HG03095 (cell line): ENCODE results near the gene CYP27A1.
"Not testable (repeated sequence)": the region's sequence is repeated elsewhere in the genome, so short reads cannot be mapped to it uniquely, and the experiment has no call there.

ENCODE experiments used
- ATAC-seq: cut with Tn5 transposase; IDR thresholded peaks from one replicate; pipeline ENCODE4 v1.9.1; 2021; ENCODE audit warnings: moderate library complexity; ENCODE audit not compliant: unreplicated experiment

The CYP27A1 gene

DNA sequence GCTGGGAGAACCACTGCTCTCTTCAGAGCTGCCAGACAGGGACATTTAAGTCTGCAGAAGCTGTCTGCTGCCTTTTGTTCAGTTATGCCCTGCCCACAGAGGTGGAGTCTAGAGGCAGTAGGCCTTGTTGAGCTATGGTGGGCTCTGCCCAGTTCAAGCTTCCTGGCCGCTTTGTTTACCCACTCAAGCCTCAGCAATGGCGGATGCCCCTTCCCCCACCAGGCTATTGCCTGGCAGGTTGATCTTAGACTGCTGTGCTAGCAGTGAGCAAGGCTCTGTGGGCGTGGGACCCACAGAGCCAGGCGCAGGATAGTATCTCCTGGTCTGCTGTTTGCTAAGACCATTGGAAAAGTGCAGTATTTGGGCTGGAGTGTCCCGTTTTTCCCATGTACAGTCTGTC is 9.2 kb upstream of the CYP27A1 start:
- ATAC-seq: not testable (repeated sequence)

DNA sequence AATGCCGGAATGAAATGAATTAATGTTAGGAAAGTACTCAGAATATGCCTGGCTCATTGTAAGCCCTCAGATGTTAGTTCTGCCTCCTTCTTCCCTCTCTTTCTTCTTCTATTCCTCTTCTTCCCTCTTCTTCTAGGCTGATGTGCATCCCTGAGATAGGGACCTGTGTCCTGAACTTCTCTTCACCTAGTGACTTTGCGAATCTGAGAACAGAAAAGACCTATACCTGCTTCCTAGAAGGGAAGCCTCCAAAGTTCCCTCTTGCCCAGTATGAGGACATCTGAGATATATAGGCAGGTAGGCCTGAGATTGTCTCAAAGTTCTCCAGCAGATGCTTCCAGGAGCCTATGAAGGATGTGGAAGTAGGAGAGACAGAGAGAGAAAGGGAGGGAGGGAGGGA is 8.1 kb upstream of the CYP27A1 start:
- no peak for ATAC-seq

DNA sequence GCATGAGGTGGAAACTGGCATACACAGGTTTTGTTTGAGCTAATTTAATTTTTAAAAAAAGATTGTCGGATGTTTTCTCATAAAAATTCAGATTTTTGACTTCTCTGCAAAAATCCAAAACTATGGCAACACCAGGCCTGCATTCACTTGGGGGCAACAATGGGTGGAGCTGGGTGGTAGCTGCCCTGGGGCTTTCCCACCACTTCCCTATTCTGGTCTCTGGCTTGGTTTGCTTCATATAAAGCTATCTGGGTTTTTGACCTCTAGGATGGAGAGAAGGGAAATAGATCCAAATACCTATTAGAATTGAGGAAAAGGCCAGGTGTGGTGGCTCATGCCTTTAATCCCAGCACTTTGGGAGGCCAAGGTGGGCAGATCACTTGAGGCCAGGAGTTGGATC is 5.5 kb upstream of the CYP27A1 start:
- no peak for ATAC-seq

DNA sequence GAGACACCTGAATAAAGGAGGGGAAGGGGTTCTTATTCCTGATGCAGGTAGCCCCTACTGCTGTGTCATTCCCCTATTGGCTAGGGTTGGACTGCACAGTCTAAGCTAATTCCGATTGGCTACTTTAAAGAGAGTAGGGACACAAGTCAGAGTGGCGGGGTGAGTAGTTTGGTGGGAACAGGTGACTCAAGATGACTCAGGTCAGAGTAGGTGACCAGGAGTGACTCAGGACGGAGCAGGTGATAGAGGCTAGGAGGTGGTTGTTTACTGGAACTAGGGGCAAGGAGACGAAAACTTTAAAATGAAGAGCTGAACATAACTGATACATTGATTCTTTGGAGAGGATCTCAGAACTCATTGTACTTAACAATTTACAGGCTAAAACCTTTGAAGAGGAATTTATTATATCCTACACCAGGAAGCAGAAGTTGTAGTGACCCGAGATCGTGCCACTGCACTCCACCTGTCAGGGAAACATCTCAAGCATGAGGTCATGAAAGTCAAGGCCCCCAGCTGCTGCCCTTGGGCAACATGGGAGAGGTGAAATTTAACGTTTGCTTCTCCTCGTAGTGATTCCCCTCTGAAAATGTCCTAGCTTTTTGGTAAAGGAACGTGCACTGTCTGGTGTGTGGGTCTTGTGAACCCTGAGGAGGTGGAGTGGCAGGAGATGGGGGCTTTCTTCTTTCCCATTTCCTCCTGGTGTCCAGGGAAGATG is 4.5 kb upstream of the CYP27A1 start:
- no peak for ATAC-seq

DNA sequence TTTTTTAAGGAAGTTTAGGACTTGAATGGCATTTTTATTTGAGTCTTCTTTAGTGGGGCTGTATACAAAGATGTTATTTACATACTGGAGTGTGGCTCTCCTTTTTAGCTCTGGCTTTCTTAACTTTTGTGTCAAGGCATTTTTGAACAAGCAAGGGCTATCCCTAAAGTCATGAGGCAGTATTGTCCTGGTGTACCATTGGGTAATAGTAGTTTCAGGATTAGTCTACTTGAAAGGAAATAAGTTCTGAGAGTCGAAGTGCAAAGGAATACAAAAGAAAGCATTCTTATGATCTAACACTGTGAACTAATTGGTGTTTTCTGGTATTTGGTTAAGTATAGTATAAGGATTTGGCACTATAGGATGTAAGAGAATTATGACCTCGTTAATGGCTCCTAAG is 1.9 kb upstream of the CYP27A1 start:
- ATAC-seq: no peak

DNA sequence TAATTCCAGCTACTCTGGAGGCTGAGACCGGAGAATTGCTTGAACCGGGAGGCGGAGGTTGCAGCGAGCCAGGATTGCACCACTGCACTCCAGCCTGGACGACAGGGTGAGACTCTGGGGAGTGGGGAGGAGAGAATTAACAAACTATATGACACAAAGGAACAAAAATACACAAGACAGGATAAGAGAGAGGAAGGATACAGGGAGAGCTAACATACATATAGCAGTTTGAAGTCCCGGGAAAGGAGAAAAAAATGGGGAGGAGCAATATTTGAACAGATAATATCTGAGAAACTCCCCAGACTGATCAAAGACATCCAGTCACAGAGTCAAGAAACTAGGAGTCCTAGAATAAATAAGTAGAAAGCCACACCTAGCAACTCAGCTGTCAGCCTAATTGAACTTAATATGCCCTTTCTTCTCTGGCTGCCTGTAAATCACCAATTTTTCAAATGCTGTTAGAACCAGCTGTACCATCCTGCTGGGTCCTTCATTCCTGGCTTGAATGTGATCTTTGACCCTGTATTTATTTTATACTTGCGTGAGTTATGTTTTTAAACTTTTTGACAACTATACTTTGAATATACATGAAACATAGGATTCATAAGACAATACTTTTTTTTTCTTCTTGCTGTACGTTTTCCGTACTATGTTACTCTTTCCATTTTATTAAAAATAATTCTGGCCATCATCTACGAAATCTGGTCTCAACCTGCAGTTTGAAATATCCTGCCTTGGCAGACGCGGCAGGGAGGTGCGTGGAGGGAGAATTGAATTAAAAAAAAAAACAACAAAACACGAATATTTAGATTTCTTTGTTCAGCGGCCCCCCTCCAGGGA is 876 bp upstream of the CYP27A1 start:
- no peak for ATAC-seq

DNA sequence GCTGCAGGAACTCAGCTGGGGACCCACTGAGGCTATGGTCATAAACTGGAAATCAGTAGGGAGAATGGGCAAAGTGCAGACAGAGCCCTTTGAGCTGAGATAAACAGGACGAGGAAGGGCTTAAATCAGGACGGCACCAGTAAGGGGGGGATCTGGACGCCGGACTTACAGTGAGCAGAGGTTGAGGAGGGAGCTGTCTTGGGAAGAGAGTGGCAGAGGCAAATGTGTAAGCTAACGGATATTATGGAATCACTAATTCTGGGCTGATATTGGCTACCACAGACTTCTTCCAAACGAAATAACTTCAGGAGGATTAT is 539 bp downstream of the CYP27A1 start:
- no peak for ATAC-seq

DNA sequence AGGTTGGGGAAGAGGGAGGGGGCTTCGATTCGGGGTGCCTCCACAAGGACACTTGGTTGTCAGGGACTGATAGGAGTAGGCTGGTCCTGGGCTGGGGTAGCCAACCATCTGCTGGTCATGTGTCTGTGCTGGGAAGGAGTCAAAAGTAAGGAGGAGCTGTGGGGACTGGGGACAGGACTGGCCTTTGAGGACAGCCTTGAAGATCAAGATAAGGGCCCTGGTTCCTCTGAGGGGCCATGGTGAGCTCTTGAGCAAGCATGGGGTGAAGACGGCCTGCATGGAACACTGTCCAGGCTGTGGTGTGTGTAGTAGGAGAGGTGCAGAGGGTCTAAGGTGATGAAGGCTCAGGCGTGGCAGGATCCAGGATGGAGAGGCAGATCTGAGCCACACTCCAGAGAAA is 1.7 kb downstream of the CYP27A1 start:
- no peak for ATAC-seq

DNA sequence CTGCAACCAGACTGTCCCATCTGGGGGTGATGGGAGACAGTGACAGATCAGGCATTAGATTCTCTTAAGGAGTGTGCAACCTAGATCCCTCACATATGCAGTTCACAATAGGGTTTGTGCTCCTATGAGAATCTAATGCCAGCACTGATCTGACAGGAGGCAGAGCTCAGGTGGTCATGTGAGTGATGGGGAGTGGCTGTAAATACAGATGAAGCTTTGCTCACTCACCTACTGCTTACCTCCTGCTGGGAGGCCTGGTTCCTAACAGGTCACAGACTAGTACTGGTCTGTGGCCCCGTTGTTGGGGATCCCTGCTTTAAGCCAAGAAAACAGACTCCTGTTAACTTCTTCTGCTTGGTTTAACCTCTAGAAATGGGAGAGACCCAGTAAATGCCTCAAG is 3.2 kb downstream of the CYP27A1 start:
- no peak for ATAC-seq

DNA sequence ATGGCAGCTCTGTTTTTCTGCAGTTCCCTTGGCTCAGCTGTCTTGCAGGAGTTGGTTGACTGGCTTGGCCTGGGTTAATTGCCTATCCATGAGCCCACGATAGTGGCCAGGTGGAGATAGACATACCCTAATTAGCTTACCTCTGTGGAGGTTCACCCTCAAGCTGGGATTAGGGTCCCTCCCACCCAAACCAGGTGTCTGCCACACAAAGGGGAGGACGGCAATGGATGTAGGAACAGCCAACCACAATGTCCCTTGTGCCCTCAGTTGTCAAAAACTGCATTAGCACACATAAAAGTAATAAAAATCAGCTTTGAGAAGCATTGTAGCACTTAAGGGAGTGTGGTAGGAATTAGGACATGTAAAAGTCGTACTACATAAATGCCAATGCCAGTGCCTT is 4.2 kb downstream of the CYP27A1 start:
- ATAC-seq: no peak

DNA sequence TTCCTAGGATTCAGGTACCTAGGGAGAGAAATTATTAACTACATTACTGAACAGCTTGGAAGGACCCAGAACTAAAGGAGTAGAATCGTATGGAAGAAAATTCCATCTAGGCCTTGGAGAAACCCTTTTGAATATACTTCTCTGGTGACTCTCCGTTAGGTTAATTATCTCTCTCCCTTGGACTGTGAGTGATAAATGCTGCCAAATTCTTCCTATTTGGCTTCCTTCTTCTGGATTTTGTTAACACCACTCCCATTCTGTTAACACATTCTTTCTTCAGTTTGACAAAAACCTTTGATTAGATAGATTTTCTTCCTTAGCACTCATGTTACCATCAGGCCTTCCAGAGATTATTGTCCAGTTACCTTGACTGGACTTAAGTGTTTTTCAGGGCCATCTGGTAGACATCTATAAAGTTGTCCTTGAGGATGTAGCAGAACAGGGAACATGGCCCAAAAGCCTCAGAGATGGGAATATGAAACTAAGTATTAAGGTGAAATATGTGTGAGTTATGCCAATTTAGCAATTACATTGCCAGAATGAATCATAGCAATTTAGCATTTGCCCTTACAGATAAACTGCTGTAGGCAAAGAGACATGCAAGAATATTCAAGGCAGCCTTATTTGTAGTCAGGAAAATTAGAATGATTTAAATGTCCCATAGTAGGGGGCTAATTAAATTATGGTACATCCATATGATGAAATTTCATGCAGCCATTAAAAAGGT is 6.7 kb downstream of the CYP27A1 start:
- no peak for ATAC-seq

DNA sequence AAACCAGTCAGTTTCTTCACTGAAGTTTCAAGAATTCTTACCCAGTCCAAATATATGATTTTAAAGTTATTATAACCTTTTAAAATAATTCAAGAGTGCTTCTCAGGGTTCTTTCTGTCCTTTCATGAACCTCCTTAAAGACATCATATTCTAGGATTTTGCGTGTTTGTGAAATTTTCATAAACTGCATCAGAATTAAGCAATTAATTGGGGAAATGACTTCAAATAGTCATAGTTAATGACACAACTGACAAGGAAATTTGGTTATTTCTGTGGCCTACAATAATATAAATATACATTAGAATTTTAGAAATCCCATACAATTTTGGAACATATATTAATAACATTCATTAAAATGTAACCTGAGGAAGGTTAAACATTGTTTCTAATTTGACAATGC is 10.5 kb downstream of the CYP27A1 start:
- ATAC-seq: no peak

DNA sequence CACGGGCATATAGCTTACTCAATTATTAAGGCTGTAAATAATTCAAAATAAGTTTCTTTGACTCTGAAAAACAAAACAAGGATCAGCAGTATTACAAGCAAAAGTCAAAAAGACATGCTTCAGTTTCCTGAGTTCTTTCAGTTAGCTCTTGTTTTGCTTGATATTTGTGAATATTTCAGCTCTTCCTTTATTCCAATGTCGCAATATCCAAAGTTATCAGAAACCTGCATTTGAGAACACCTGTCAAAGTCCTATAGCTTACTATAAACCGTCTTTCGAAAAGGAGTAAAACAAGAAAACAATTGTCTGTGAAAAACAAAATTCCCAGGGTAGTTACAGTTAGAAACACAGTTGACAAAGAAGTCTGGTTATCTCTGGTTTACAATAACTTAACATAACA is 14.7 kb downstream of the CYP27A1 start:
- ATAC-seq: no peak

DNA sequence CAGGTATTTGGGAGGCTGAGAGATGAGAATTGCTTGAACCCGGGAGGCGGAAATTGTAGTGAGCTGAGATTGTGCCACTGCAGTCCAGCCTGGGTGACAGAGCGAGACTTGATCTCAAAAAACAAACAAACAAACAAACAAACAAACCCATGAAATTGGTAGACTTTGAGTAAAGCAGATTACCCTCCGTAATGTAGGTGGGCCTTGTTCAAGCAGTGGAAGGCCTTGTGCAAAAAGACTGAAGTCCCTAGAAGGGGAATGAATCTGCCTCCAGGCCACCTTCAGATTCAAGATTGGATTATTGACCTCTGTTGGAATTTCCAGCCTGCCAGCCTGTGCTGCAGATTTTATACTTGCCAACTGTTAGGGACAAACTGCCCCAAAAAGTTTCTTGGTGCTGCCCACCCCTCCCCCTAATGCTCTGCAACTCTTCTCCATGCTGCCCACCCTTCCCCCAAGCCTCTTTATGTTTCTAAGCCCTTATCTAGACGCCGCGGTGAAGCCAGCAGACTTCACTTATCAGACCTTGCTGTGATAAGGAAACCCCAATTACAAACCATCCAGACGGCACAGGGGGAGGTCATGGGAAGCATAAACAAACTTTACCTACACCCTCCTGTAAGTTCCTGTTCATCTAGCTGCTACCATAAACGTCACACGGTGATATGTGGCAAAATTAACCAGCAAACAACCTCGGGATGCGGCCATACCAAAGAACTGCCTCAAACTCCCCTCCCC is 17.0 kb downstream of the CYP27A1 start:
- ATAC-seq: no peak

DNA sequence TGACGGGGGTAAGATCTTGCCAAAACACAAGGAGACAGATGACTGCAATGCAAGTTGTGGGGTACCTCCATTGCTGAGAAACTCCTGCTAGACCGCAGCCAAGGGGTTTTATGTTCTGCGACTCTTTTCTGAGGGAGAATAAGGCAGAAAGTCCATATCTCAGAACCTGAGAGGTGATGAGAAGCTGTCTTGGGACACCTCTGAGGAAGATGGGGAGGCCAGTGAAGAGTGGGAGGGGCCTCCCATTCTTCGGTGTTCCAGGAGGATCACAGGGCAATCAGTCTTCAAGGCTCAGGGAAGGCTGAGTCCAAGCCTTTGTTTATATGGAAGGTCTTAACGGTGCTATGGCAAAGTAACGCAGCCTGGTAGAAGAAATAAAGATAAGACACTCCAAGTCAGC is 18.0 kb downstream of the CYP27A1 start:
- no peak for ATAC-seq

DNA sequence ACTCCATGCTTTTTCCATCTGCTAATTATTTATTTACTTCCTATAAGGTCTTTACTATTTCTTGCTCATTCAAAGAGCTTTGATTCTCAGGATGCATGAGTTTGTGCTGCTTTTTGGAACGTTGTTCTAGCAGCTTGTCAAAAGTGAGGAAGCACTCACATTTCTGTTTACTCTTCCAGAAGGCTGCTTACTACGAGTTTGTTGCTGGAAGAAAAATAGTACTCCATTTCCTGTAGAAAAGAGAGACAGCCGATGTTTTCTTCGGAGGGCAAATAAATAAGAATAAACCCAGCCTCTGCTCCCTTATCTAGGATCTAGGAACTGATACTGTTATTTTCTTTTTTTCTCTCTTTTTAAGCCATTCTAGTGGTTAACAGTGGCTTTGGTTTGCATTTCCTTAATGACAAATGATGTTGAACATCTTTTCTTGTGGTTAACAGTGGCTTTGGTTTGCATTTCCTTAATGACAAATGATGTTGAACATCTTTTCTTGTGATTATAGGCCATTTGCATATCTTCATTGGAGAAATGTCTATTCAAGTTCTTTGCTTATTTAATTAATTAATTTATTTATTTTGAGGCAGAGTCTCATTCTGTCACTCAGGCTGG is 20.5 kb downstream of the CYP27A1 start:
- ATAC-seq: no peak

DNA sequence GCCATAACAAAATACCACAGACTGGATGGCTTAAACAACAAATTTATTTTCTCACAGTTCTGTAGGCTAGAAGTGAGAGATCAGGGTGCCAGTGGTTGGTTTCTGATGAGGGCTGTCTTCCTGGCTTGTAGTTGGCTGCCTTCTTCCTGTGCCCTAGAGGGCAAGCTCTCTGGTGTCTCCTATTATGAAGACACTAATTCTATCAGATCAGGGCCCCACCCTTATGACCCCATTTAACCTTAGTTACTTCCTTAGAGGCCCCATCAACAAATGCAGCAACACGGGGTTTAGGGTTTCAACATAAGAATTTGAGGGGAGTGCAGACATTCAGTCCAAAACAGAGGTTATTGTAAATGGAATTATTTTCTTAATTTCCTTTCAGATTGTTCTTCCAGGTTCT is 22.9 kb downstream of the CYP27A1 start:
- ATAC-seq: no peak

DNA sequence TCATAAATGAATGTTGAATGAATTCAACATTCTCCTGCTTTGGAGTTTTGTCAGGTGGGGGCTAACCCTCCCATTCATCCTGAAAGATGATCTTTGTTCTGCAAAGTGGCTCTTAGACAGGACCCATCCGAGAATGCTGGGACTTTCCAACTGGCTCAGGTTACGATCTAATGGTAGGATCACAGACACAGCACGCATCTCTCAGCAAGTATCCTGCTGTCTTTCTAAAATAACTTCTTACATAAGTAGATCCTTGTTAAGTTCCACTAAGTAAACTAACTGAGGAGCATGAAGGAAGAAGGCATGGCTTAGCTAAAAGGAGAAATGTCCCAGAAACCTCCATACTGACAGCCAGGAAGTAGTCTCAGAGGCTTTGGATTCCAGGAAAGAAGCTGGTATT is 23.7 kb downstream of the CYP27A1 start:
- ATAC-seq: no peak

DNA sequence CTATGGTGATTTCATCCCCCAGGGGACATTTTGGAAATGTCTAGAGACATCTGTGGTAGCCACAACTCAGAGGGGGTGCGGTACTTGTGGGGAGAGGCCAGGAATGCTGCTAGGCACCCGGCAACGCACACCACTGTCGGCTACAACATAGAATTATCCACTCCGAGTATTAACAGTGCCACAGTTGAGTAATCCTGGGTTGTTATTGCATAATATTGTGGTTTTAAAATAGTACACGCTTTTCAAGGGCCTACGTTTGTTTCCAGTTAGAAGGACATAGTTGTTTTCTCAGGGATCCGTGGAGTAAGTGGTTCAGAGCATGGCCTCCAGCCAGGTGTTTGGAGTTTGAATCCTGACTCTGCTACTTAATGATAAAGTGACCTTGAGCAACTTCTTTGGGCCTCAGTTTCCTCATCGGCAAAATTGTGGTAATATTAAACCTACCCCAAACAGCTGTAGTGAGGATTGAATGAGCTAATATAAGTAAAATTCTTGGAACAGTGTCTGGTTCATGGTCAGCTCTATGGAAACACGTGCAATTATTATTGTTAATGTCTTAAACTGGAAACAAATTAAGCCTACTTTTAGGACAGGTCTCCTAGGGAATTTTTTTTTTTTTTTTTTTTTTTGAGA is 24.5 kb downstream of the CYP27A1 start:
- no peak for ATAC-seq

DNA sequence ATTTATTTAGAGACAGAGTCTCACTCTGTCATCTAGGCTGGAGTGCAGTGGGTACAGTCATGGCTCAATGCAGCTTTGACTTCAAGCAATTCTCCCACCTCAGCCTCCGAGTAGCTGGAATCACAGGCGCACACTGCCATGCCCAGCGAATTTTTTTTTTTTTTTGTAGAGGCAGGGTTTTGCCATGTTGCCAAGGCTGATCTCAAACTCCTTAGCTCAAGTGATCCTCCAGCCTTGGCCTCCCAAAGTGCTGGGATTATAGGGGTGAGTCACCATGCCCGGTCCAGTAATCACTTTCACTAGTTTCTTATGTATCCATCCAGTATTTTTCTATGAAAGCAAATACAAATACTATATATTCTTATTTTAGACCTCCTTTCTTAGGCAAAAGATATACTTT is 25.7 kb downstream of the CYP27A1 start:
- ATAC-seq: no peak

DNA sequence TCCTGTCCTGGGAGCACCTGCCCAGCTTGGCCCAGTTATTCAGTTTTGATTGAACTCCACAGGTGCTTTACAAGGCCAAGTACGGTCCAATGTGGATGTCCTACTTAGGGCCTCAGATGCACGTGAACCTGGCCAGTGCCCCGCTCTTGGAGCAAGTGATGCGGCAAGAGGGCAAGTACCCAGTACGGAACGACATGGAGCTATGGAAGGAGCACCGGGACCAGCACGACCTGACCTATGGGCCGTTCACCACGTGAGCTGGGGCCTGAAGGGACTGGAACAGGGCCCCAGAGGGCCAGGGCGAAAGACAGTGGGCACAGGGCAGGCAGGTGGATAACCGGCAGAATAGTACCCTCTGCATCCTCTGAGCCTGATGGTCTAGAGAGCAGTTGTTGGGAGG is 27.6 kb downstream of the CYP27A1 start:
- no peak for ATAC-seq
